Head of caudate nucleus (tissue), 42 donors: ENCODE measurements around the gene FANCC.

Experiments
- DNase-seq, 42 donors: peaks; one replicate each; pipeline versions ENCODE4 v3.0.0 to v3.0.0-alpha.2; 2020 to 2021; ENCODE audit warnings: mixed read lengths in 7 of 42
- intact Hi-C: fragments of 100-400 bp; cut with DNase I; formaldehyde crosslinking; loops from one replicate; pipeline ENCODE4 v1.15.0; 2022

Gene FANCC

DNA sequence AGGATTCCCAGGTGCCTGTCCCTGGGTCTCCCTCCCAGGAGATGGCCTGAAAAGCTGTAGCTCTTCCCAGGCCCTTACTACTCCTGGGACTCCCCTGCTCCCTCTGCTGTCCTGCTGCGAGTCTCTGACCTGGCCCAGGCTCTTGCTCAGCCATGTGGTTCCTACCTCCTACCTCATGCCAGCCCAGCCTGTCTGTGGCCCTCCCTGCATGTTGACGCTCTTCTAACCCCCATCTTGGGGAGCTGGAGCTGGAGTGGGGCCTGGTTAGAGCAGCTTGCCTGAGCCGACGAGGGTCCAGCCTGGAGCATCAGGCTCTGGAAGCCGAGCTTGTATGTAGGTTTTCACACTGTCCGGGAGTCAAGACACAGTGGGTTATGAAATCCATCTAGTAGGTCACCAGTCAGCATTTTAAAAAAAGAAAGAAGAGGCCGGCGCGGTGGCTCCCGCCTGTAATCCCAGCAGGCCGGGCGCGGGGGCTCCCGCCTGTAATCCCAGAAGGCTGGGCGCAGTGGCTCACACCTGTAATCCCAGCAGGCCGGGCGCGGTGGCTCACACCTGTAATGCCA lies 244.4 kb downstream of the FANCC start:
- intact Hi-C loops: no loop called here
- DNase-seq: peak in 5 of 42 donors; percentile 8 to 62 (median 38)

DNA sequence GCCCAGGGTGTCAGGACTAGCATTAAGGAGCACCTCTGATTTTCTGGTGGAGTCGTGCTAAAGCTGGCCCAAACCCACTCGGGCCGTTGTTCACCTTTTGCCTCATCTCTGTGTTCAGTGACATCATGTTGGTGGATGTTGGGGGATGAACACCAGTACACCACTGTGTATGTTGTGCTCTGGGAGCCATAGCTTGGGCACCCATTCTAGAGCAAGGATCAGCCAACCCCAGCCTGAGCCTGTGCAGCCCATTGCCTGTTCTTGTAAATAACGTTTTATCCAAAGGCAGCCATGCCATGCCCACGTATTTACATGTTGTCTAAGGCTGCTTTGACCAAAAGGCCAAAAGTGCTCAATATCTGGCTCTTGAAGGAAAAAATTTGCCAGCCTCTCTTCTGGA lies 245.6 kb downstream of the FANCC start:
- DNase-seq: peak in 5 of 42 donors; percentile 0 to 37 (median 22)

DNA sequence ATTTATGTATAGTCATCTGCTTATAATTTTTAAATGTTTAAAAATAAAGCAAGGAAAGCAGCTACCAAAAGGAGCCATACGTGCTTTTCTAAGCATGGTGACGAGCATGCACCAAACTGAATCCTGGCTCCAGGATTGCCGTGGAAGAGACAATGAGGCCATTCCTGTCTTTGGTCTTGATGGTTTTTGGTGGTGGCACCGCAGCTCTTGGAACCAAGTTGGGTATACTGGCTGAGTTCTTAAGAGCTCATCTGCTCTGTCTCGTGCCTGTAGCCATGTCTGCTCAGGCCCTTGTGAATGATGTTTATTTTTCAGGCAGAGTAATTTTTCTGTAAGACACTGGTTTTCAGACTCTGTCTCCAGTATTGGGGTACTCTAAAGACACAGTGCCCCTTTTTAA lies 246.1 kb downstream of the FANCC start:
- peak in 4 of 42 donors; percentile 1 to 42 (median 24) for DNase-seq
- intact Hi-C loops: no loop called here

More for the DNA sequence above, 245.6 kb downstream of the FANCC start:
- intact Hi-C loops: no loop called here

DNA sequence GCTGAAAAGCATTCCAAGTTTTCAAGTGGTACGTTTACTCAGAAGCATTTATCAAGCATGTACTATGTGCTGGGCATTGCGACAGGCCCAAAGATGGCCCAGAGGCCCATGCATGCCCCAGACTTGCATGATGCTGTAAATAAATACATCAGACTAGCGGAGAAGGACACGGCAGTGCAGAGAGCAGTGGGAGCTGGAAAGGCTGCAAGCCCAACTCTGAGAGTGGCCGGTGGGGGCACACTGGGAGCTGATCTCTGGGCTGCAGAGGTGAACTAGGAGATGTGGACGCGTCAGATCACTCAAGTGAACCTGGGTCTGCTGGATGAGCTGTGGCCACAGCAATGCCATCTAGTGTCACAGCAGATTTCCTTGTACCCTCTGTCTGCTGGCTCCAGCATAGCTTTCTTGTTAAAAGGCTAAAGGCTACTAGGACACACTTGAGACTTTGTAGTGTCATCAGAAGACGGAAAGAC lies 246.9 kb downstream of the FANCC start:
- intact Hi-C loops: no loop called here
- DNase-seq: peak in 6 of 42 donors; percentile 15 to 66 (median 50)

DNA sequence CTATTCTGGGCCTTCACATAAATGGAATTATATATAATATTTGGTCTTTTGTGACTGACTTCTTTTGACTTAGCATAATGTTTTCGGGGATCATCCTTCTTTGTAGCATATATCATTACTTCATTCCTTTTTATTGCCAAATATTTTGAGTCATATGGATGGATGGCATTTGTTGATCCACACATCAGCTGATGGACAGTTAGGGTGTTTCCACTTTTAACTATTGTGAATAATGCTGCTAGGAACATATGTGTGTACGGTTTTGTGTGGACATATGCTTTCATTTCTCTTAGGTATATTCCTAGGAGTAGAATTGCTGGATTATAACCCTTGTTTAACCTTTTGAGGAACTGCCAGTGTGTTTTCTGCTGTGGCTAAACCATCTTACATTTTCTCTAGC lies 249.6 kb downstream of the FANCC start:
- intact Hi-C loops: no loop called here

DNA sequence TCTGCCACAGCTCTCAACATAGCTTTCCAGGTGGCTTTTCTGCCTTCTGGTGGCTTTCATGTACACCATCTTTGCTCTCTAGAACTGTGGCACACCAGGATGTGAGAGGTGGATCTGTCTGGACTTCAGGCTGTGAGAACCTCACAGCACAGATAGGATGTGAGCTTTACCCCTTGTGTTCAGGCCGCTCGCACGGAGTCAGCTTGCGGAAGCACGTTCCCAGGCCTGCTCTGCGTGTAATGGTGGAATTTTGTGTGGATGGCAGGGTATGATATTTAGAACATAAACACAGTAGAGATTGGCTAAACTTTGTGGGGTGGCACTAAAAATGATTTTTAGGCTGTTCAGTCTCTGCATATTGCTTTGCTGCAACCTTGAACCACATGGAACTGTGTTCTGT lies 250.5 kb downstream of the FANCC start:
- intact Hi-C loops: no loop called here
- peak in 2 of 42 donors; percentile 17 to 46 for DNase-seq

More for the DNA sequence above, 249.6 kb downstream of the FANCC start:
- no peak for DNase-seq

DNA sequence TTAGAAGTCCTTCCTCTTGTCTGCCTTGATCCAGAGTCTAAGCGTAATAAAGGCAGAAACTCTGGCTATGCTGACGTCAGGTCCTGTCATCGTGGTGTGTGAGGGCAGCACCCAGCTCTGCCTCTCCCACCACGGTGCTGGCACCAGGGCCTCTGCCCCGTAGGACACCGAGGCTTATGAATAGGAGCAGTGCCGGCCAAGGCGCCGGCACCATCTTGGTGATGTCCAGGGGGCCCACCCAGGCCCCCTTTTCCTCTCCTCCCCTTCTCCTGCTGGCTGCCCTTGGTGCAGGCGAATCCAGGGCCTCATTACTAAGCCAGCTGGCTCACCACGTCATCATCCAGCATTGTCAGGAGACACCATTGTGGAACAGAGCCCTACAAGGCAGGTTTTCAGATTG lies 252.3 kb downstream of the FANCC start:
- peak in 15 of 42 donors; percentile 22 to 83 (median 62) for DNase-seq
- intact Hi-C loops: no loop called here

DNA sequence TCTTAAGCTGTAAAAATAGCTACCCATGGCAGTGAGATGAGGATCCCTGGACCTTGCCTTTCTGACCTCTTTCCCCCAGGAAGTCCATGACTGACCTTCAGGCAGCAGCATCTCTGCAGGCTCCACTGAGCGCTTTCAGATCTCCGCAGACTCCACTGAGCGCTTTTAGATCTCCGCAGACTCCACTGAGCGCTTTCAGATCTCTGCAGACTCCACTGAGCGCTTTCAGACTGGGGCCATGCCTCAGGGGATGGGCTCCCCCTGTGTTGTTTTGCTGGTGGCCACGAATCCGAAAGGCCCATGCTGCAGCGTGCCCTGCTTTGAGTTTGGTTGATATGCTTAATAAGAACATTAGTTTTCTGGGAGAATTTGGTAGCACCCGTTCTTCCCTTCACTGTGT lies 254.2 kb downstream of the FANCC start:
- intact Hi-C loops: no loop called here
- DNase-seq: peak in 3 of 42 donors; percentile 5 to 42 (median 19)

DNA sequence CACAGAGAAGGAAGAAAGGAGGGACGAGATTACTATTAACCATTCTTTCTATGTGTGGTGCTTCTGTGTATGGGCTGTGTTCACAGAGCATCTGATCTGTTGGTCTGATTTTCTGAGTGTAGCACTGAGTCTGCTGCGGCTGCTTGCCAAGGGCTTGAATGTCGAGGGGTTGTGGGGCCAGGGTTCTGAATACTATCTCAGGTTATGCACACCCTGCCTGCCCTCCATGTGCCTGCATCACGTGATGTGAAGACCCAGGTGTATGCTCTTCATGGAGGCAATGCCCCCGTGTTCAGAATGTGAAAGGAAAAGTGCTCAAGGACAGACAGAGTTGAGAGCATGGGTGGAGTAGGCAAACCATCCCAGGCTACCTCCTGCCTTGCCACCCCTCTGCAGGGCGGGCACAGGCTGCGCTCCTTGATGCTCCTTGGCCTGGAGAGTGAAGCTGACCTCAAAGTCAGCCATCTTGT lies 254.9 kb downstream of the FANCC start:
- intact Hi-C loops: no loop called here
- DNase-seq: peak in 2 of 42 donors; percentile 16 to 51

DNA sequence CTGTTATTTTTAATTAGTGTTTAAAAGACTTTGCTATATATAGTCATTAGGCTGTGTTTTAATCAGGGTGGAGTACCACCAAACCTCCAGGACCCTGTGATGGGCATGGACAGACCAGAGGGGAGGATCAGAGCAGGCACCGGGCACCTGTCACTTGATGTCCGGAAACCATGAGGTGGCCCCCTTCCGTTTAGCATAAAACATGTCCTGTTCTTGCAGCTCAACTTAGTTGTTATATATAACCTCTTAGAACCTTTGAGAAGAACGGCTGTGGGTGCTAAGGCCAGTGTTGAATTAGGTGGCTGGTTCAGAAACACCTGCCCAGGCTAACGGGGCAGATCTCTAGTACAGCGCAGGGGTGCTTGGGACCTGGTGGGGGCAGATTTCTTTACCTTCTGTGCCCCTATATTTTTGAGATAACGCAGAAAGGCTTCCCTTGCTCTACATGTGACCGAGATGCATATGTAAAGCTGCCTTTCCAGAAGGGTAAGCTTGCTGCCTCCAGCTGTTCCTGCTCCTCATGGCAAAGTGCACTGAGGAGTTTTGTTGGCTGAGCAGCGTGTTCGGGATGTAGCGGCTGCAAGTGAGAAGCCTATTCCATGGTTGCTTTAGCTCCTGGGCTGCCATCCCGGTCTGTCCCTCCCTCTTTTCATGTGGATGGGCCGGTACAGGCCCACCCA lies 255.5 kb downstream of the FANCC start:
- intact Hi-C loops: no loop called here
- DNase-seq: peak in 2 of 42 donors; percentile 50 to 55

DNA sequence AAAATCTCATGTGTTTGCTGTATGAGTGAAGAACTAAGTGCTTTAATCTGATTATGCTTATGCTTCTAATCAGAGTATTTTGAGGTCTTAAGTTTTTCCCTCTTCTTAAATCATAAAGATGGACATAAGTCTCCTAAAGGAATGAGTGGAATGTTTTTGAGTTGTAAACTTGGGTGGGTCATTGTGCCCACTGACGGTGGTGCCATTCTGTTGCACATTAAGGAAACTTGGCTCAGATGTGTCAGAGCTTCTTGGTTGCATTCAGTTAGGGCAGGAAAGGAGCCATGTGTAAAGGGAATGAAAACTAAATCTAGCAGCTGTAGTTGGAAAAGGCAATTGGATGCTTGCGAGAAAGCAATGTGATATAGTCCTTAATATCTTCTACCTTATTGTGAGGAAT lies 256.6 kb downstream of the FANCC start:
- peak in 1 of 42 donors; percentile 31 for DNase-seq
- intact Hi-C loops: no loop called here

DNA sequence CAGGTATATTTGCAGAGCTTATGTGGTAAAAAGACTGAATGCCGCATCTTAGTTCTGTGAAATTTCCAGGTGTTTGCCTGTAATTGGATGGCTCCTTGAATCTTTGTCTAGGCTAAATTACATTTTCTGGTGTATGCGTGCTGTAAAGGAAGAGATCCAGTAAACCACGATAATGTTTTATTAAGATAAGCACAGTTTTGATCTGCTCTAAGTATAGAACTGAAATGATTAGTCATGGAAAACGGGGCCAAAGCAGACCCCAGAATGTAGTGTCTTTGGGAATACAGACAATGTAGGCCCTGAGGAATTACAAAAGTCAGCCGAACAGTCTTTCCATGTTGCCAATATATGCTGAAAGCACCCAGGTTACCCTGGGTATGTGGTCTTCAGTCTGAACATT lies 257.3 kb downstream of the FANCC start:
- intact Hi-C loops: no loop called here
- DNase-seq: peak in 1 of 42 donors; percentile 17

DNA sequence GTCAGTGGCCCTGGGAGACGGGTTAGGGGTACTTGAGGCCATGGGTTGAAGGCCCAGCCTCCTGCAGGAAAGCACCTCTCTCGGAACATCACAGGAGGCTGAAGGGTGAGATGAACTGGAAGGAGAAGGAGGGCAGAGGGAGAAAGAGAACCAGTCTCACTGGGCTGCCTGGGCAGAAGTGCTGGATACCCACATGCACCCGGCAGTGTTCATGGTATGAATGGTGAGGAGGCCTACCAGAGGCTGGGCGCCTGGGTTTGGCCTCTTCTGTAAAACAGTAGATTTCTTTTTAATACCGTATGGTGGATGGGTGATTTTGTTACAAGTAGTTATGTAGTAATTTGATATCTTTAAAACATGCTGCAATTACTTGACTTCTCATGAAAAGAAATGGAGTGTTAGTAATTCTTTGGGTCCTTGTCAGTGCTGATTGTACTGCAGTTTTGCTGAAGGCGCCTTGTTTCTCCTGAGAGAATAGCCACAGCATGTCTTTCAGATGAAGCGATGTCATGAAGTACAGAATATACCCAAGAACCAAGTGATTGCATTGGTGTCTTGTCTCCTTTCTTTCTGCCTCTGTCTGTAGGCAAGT lies 258.6 kb downstream of the FANCC start:
- intact Hi-C loops: no loop called here
- DNase-seq: peak in 5 of 42 donors; percentile 36 to 69 (median 53)

DNA sequence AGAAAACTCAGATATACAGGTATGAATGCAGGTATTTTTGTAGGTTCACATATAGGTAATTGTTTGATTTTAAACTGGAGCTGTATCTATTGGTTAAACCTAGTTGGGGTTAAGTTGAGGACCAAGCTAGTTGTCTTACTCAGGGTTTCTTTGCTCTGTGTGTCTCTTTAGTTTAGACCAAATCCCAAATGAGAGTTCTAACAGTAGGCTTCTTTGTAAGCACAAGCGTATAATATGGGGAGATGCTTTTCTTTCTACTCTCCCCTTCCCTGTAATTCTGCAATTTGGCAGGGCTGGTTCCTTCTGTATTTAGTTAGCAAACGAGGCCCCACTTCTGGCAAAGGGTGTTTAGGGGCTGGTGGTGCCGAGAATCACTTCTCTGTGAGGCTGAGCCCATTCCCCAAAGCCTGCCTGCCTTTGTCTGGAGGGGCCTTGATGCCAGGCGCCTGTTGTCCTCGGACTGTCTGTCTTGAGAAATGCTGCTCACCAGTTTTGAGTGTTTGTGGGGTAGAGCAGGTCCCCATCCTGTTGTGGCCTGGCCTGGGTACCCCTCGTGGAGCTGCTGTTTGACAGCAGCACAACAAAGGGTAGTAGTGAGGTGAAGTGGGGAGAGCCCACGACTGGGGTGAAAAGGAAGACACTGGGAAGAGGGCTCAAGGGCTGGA lies 259.3 kb downstream of the FANCC start:
- intact Hi-C loops: no loop called here
- DNase-seq: peak in 2 of 42 donors; percentile 47 to 58

DNA sequence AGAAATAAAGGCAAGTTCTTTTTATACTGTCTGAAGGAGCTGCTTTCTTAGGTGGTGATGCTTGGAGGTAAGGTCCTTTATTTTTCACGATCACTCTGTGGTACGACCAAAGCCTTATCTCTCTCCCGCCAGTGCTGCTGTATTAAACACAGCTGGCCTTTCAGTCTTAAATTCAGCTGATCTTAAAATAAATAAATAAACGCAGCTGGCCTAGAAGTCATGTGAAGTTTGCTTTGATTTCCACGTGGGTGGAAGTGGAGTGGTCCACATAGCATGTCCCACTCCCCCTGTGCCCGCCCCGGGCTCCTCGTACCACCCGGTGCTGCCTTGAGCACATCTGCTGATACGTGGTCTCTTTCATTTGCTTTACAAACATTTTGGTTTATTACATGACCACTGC lies 260.4 kb downstream of the FANCC start:
- intact Hi-C loops: no loop called here
- peak in 7 of 42 donors; percentile 28 to 68 (median 56) for DNase-seq

DNA sequence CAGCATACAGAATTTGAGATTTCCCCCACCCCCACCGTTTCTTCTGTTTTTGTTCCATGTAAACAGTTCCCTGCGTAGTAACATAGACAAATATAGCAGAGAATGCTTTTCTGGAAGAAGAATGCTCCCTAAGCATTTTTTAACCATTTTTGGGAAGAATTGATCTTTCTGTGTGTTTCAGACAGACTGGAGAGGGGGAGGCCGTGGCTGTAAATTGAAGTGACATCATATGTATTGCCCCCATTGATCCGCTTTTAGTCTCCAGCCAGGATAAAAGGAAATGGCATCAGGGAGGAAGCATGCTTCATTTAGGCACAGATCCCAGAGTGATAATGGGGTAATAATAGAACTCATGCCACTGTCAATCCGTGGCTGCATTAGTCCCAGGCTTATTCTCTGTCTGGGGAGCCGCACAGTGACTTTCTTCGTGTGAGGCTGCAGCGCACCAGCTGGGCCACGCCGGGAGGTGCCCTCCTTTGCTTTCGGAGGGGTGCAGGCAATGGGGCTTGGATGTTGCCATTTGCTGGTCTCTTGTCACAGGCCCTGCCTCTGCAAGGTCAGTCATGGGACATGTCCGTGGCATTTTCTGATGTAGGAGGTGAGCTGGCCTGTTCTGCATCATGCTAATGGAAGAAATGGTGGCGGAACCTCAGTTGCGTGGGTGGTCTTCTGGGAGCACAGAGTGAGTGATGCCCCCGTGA lies 261.5 kb downstream of the FANCC start:
- intact Hi-C loops: no loop called here
- DNase-seq: peak in 11 of 42 donors; percentile 24 to 72 (median 46)

DNA sequence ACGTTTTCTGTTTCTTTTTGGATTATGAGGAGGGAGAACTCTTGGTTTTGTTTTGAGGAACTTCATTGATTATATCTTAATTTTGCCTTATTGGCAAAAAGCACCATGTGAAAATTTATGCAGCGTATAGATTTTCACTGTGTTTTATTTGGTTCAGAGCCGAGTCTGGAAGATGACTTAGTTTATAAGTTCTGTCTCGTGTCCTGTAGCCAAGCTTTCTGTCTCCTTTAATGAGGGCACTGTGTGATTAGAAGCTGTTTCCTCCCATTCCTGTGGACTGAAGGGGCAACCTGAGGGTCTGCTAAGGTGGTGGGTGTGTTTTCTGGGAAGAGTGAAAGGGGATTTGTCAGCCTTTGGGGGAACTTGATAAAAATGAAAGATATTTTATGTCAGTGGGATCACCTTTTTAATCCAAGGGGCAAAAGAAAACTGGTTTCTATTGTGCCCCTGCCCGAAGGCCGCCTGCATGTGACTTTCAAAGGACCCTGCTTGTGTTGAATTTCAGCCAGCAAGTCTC lies 262.1 kb downstream of the FANCC start:
- intact Hi-C loops: no loop called here
- DNase-seq: peak in 1 of 42 donors; percentile 50
